ENCODE results near the gene GALNT18. TPM values are rescaled to one million over a fixed set of nuclear protein-coding genes. Genes with fewer than 3 reads are reported as not detected.

GALNT18 gene
- total RNA-seq, 1 experiment from 2014 or later: 14.1 TPM

DNA sequence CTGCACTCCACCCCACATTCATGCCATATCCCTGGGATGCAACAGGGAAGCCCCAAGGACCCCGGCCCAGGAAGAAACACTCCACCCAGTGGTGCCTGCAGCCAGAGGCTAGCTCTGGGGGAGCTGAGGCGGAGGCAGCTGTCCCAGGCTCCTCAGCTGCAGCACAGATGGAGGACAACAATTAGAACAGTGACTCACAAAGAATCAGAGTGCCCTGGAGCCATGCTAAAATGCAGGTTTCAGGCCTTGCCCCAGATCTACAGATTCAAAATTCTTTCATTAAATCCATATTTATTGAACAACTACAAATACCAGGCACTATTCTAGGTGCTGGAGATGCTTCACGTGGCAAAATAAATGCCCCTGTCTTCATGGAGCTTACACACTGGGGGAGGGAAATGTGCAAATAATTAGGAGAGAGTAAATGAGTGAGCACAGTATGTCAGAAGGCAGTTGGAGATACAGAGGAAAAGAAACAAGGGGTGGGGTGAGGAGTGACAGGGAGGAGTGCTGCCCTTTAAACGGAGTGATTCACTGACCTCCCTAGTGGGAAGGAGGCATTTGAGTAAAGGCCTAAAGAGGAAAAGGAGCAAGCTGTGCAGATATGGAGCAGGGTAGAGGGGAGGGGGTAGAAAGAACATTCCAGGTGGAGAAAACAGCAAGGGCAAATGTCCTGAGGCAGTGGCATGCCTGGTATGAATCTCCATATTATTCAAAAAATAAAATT is 195.4 kb downstream of the GALNT18 start:
- peak overlapping the region; percentile 67 for H3K27ac Mint-ChIP-seq (ENCODE audit: low read depth, unreplicated experiment)
- peak; percentile 55 for DNase-seq (ENCODE audit: unreplicated experiment)
- H3K4me3 Mint-ChIP-seq (ENCODE audit: unreplicated experiment): no peak overlapping the region

DNA sequence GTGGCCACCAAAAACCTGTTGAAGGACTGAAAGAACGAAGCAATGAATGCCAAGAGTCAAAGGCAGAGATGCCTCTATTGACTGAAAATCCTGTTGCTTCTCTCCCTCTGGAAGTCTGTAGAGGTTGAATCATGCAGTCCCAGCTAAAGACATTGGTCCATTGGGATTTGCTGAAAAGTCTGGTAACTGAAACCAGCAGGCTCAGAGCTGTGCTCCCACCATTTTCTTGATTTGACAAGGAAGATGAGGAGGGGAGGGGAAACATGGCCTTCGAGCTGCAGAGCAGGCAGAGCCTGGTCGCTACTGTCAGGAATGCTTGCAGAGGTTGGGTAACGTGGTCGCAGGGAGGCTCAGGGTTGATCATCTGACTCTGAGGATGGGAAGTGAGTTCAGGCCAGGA is 196.0 kb downstream of the GALNT18 start:
- BruUV-seq (replicated peaks): no TSS peak

More for the DNA sequence above, 195.4 kb downstream of the GALNT18 start:
- no peaks in the 10 kb centered on the region for H3K9me3 Mint-ChIP-seq (ENCODE audit: unreplicated experiment)
- ChIA-PET POLR2A (interaction anchor here (0.6 kb wide), 1 partner anchor 71 kb away, joined by 3 read pairs; no protein-coding TSS in a partner anchor), CTCF (interaction anchor here (0.9 kb wide), 1 partner anchor 99 kb away, joined by 3 read pairs; no protein-coding TSS in a partner anchor)
- no TSS peak for BruUV-seq (replicated peaks)
- H3K27me3 Mint-ChIP-seq (ENCODE audit: insufficient read depth, unreplicated experiment): no peaks in the 10 kb centered on the region
- H3K36me3 Mint-ChIP-seq (ENCODE audit: insufficient read depth, unreplicated experiment): peaks cover 6% of the 10 kb centered on the region
- intact Hi-C loops (cut with micrococcal nuclease): no loop called here
- TF ChIP-seq, protein P1, sequence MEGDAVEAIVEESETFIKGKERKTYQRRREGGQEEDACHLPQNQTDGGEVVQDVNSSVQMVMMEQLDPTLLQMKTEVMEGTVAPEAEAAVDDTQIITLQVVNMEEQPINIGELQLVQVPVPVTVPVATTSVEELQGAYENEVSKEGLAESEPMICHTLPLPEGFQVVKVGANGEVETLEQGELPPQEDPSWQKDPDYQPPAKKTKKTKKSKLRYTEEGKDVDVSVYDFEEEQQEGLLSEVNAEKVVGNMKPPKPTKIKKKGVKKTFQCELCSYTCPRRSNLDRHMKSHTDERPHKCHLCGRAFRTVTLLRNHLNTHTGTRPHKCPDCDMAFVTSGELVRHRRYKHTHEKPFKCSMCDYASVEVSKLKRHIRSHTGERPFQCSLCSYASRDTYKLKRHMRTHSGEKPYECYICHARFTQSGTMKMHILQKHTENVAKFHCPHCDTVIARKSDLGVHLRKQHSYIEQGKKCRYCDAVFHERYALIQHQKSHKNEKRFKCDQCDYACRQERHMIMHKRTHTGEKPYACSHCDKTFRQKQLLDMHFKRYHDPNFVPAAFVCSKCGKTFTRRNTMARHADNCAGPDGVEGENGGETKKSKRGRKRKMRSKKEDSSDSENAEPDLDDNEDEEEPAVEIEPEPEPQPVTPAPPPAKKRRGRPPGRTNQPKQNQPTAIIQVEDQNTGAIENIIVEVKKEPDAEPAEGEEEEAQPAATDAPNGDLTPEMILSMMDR (IDR thresholded peaks at IDR 0.05; ENCODE audit: unreplicated experiment): no peak
- peaks cover 47% of the 10 kb centered on the region for H3K4me1 Mint-ChIP-seq (ENCODE audit: insufficient read depth, unreplicated experiment)

DNA sequence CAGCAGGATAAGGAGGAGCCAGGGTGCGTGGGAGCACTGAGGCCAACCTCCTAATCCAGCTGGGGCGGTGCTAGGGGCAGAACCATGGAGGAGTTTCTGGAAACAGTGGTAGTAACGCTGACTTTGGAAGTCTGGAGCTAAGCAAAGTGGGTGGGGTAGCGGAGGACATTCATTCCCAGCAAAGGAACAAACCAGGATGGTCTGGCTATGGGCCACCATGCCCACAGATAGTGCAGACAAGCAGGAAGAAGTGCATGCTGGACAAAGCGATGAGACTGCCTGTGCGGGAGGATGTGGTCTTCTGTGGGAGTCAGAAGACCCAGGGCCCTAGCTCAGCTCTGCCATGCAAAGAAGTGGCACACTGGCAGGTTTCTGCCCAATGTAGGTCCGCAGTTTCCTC is 197.1 kb downstream of the GALNT18 start:
- BruUV-seq (replicated peaks): no TSS peak
- H3K27me3 Mint-ChIP-seq (ENCODE audit: insufficient read depth, unreplicated experiment): no peaks in the 10 kb centered on the region

More for the DNA sequence above, 196.0 kb downstream of the GALNT18 start:
- DNase-seq (ENCODE audit: unreplicated experiment): no peak
- TF ChIP-seq, protein P1 (IDR thresholded peaks at IDR 0.05; ENCODE audit: unreplicated experiment): no peak
- Mint-ChIP-seq H3K4me1 (ENCODE audit: insufficient read depth, unreplicated experiment) (peaks cover 53% of the 10 kb centered on the region), H3K4me3 (ENCODE audit: unreplicated experiment) (no peak overlapping the region), H3K27me3 (ENCODE audit: insufficient read depth, unreplicated experiment) (no peaks in the 10 kb centered on the region), H3K36me3 (ENCODE audit: insufficient read depth, unreplicated experiment) (peaks cover 10% of the 10 kb centered on the region), H3K27ac (ENCODE audit: low read depth, unreplicated experiment) (no peak overlapping the region), H3K9me3 (ENCODE audit: unreplicated experiment) (no peaks in the 10 kb centered on the region)
- POLR2A ChIA-PET: interaction anchor here (0.6 kb wide), 1 partner anchor 72 kb away, joined by 3 read pairs; no protein-coding TSS in a partner anchor
- intact Hi-C loops (cut with micrococcal nuclease): no loop called here
- CTCF ChIA-PET: interaction anchor here (0.9 kb wide), 1 partner anchor 99 kb away, joined by 3 read pairs; no protein-coding TSS in a partner anchor

More for the DNA sequence above, 197.1 kb downstream of the GALNT18 start:
- no peak for DNase-seq (ENCODE audit: unreplicated experiment)
- peaks cover 54% of the 10 kb centered on the region for H3K4me1 Mint-ChIP-seq (ENCODE audit: insufficient read depth, unreplicated experiment)
- no peak overlapping the region for H3K4me3 Mint-ChIP-seq (ENCODE audit: unreplicated experiment)
- no peak overlapping the region for H3K27ac Mint-ChIP-seq (ENCODE audit: low read depth, unreplicated experiment)
- H3K36me3 Mint-ChIP-seq (ENCODE audit: insufficient read depth, unreplicated experiment): peaks cover 10% of the 10 kb centered on the region
- TF ChIP-seq, protein P1 (IDR thresholded peaks at IDR 0.05; ENCODE audit: unreplicated experiment): no peak
- POLR2A ChIA-PET: interaction anchor here (1.4 kb wide), 1 partner anchor 197 kb away, joined by 3 read pairs; the partner anchor contains the start of gene GALNT18
- CTCF ChIA-PET: interaction anchor here (0.5 to 0.6 kb wide), 2 partner anchors 71 to 217 kb away, joined by 3 read pairs; no protein-coding TSS in a partner anchor
- H3K9me3 Mint-ChIP-seq (ENCODE audit: unreplicated experiment): no peaks in the 10 kb centered on the region
- intact Hi-C loops (cut with micrococcal nuclease): no loop called here

Data from MCF 10A (cell line).